WERI-Rb-1 (cell line): ENCODE results near the gene BMPR1A.
"Not testable (repeated sequence)": the region's sequence is repeated elsewhere in the genome, so short reads cannot be mapped to it uniquely, and the experiment has no call there.

Experiments
- DNase-seq: peaks from one replicate; pipeline ENCODE4 v3.0.0-alpha.2; 2020
- H3K27ac ChIP-seq: fragments of 250-450 bp; sonication (Bioruptor Pico); 2 replicates; pipeline ENCODE4 v1.5.1; 2020; ENCODE audit warnings: mild to moderate bottlenecking, moderate library complexity
- H3K27me3 ChIP-seq: fragments of 250-450 bp; sonication (Bioruptor Pico); 2 replicates; pipeline ENCODE4 v1.5.1; 2021; ENCODE audit warnings: mild to moderate bottlenecking, low read depth, moderate library complexity; ENCODE audit not compliant: insufficient read depth, severe bottlenecking
- H3K36me3 ChIP-seq: fragments of 250-450 bp; sonication (Bioruptor Pico); 2 replicates; pipeline ENCODE4 v1.5.1; 2020; ENCODE audit warnings: mild to moderate bottlenecking, moderate library complexity
- H3K4me3 ChIP-seq: 2 replicates; pipeline ENCODE4 v1.5.1; 2011; ENCODE audit warnings: low read depth, mild to moderate bottlenecking, control low read depth, low read length
- H3K9me3 ChIP-seq: fragments of 250-450 bp; sonication (Bioruptor Pico); 2 replicates; pipeline ENCODE4 v1.5.1; 2021; ENCODE audit warnings: mild to moderate bottlenecking, moderate library complexity; ENCODE audit not compliant: severe bottlenecking
- TF ChIP-seq, protein P1 (sequence below): IDR thresholded peaks from 2 replicates; pipeline ENCODE4 v1.5.1; 2011; ENCODE audit warnings: low read depth, mild to moderate bottlenecking, control low read depth, inconsistent platforms, low read length

Gene BMPR1A

DNA sequence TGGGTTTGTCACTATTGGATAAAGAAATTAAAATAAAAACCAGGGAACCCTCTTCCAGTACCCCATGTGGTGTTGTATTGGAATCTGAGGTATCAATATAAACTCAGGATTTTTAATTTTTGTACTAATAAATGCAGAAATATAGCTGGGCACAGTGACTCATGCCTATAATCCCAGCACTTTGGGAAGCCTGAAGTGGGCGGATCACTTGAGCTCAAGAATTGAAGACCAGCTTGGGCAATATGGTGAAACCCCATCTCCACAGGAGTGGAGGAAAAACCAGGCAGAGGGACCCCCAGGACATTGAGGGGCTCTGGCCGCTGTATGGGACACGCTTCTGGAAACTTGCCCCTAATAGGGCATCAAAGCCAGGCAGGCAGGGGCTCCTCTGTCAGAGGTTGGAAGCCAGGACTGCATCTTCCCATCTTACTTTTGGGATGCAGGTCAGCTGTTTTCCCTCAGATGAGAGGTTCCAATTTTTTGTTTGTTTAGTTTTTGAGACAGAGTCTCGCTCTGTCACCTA lies 222.9 kb downstream of the BMPR1A start:
- no peaks in the 10 kb centered on the region for H3K27me3 ChIP-seq
- no peak overlapping the region for H3K4me3 ChIP-seq
- TF ChIP-seq, protein P1, sequence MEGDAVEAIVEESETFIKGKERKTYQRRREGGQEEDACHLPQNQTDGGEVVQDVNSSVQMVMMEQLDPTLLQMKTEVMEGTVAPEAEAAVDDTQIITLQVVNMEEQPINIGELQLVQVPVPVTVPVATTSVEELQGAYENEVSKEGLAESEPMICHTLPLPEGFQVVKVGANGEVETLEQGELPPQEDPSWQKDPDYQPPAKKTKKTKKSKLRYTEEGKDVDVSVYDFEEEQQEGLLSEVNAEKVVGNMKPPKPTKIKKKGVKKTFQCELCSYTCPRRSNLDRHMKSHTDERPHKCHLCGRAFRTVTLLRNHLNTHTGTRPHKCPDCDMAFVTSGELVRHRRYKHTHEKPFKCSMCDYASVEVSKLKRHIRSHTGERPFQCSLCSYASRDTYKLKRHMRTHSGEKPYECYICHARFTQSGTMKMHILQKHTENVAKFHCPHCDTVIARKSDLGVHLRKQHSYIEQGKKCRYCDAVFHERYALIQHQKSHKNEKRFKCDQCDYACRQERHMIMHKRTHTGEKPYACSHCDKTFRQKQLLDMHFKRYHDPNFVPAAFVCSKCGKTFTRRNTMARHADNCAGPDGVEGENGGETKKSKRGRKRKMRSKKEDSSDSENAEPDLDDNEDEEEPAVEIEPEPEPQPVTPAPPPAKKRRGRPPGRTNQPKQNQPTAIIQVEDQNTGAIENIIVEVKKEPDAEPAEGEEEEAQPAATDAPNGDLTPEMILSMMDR, result no peak
- no peak overlapping the region for H3K27ac ChIP-seq
- no peak for DNase-seq
- no peaks in the 10 kb centered on the region for H3K36me3 ChIP-seq
- H3K9me3 ChIP-seq, result no peaks in the 10 kb centered on the region

DNA sequence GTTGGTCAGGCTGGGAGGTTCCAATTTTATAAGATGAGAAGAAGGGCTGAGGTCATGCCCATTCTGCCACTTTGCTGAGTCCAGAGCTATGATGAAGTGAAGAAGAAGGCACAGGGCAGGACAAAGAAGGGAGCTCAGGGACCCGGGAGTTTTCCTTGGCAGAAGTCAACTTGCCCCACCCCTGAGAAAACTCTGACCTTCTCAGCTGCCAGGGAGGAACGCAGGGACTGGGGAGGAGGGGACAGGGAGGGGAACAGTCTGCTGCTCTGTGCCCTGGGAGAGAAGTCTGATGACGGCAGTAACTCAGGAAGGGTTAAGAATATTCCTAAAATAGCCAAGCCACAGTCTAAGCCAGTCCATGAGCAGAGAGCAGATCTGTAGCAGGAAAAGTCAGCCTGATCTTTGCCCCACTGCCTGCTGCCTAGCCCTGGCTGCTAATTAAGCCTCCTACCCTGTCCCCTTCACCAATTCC lies 223.6 kb downstream of the BMPR1A start:
- no peaks in the 10 kb centered on the region for H3K36me3 ChIP-seq
- no peak overlapping the region for H3K4me3 ChIP-seq
- TF ChIP-seq, protein P1, result no peak
- H3K27ac ChIP-seq, result no peak overlapping the region
- no peaks in the 10 kb centered on the region for H3K9me3 ChIP-seq
- no peaks in the 10 kb centered on the region for H3K27me3 ChIP-seq
- no peak for DNase-seq

DNA sequence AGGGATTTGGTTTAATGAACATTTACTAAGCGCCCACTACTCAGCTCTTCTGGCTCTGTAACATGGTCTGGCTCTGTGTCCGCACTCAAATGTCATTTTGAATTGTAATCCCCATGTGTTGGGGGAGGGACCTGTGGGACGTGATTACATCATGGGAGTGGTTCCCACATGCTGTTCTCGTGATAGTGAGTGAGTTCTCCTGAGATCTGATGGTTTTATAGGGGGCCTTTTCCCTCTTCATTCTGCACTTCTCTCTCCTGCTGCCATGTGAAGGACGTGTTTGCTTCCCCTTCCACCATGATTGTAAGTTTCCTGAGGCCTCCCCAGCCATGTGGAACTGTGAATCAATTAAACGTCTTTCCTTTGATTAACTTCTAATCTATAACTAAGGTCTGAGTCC lies 224.6 kb downstream of the BMPR1A start:
- DNase-seq, result peak; percentile 22
- not testable (repeated sequence) for H3K36me3 ChIP-seq, H3K9me3 ChIP-seq, H3K4me3 ChIP-seq, H3K27ac ChIP-seq, H3K27me3 ChIP-seq

DNA sequence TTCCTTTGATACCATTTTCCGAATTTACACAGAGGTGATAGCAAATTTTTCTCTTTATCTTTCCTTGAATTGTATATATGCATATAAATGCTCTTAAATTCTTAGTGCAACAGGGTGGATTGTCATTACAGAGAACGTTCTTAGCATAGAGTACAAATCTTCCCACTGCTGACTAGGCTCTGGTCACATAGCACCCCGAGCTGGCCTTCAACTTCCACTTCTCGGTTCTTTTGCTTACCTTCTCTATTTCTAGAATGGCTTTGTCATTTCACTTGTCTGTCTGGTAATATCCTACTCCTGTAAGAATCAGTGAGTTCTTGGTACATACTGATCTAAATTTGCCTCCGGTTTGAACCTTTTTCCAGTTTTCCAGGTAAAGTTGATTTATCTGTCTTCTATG lies 225.3 kb downstream of the BMPR1A start:
- H3K27me3 ChIP-seq, result no peaks in the 10 kb centered on the region
- TF ChIP-seq, protein P1, result no peak
- no peaks in the 10 kb centered on the region for H3K36me3 ChIP-seq
- DNase-seq, result no peak
- no peak overlapping the region for H3K4me3 ChIP-seq
- H3K9me3 ChIP-seq, result no peaks in the 10 kb centered on the region
- no peak overlapping the region for H3K27ac ChIP-seq
